ENCODE results near the gene CD177. TPM values are rescaled to one million over a fixed set of nuclear protein-coding genes. Genes with fewer than 3 reads are reported as not detected.

The CD177 gene
- total and polyA plus RNA-seq, 7 donors: 0.14 to 91.8 (median 58.4) TPM; not detected in 3

DNA sequence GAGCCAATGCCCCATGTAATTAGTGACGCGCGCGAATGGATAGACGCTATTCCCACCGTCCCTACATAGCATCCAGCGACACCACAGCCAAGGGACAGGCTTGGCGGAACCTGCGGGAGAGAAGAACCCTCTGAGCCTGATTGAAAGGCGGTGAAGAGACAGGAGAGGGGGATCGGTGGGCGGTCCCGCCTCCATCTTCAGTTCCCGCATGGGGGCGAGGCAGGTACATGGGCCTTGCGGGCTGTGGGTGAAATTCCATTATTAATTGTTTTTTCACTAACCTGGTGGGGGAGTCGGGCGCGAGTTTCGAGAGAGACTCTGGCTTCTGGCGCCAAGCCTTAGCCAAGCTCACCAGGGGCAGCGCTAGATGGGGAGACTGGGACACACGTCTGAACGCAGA is 52.8 kb downstream of the CD177 start:
- intact Hi-C loops (cut with DNase I): no loop called here
- TF ChIP-seq POLR2AphosphoS5 (IDR thresholded peaks at IDR 0.05) (no peak), POLR2A (IDR thresholded peaks at IDR 0.05) (no peak), EP300 (IDR thresholded peaks at IDR 0.05) (no peak)
- TF ChIP-seq, protein P1, sequence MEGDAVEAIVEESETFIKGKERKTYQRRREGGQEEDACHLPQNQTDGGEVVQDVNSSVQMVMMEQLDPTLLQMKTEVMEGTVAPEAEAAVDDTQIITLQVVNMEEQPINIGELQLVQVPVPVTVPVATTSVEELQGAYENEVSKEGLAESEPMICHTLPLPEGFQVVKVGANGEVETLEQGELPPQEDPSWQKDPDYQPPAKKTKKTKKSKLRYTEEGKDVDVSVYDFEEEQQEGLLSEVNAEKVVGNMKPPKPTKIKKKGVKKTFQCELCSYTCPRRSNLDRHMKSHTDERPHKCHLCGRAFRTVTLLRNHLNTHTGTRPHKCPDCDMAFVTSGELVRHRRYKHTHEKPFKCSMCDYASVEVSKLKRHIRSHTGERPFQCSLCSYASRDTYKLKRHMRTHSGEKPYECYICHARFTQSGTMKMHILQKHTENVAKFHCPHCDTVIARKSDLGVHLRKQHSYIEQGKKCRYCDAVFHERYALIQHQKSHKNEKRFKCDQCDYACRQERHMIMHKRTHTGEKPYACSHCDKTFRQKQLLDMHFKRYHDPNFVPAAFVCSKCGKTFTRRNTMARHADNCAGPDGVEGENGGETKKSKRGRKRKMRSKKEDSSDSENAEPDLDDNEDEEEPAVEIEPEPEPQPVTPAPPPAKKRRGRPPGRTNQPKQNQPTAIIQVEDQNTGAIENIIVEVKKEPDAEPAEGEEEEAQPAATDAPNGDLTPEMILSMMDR (IDR thresholded peaks at IDR 0.05): no peak
- 62 to 93% methylated on average over 24 of the region's 24 CpGs for WGBS, 2 donors
- no peak for DNase-seq
- no peaks in the 10 kb centered on the region for H3K9me3 ChIP-seq
- no peak overlapping the region for H3K27ac ChIP-seq
- H3K4me3 ChIP-seq: no peak overlapping the region
- H3K36me3 ChIP-seq: no peaks in the 10 kb centered on the region
- no peaks in the 10 kb centered on the region for H3K27me3 ChIP-seq
- H3K4me1 ChIP-seq: no peaks in the 10 kb centered on the region

DNA sequence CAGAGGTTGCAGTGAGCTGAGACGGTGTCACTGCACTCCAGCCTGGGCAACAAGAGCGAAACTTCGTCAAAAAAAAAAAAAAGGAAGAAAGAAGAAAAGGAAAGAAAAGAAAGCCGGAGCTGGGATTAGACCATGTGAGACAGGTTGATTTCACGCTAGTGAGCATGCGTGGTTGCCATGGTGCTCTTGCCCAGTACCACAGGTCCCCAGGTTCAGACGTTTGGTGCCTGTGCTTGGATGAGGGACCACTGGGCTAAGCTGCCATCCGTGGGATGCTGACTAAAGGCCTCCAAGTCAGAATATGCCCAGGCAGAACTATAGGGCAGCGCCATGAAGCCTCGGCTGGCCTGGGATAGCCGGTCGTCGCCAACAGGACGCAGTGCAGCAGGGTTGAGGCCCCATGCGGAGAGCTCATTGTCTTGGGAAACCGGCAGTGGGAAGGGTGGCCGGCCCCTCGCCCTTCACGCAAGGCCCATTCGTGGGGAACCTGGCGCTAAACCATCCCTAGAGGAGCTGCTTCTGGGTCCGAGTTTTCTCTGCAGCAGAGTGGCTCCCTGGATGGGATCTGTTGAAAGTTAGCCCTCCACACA is 54.0 kb downstream of the CD177 start:
- 86 to 95% methylated on average over 22 of the region's 22 CpGs for WGBS, 2 donors
- TF ChIP-seq EP300 (IDR thresholded peaks at IDR 0.05) (no peak), POLR2A (IDR thresholded peaks at IDR 0.05) (no peak), POLR2AphosphoS5 (IDR thresholded peaks at IDR 0.05) (no peak)
- TF ChIP-seq, protein P1 (IDR thresholded peaks at IDR 0.05): no peak
- DNase-seq: no peak
- H3K9me3 ChIP-seq: no peaks in the 10 kb centered on the region
- H3K27ac ChIP-seq: no peak overlapping the region
- H3K36me3 ChIP-seq: no peaks in the 10 kb centered on the region
- H3K27me3 ChIP-seq: no peaks in the 10 kb centered on the region
- intact Hi-C loops (cut with DNase I): no loop called here
- H3K4me1 ChIP-seq: no peaks in the 10 kb centered on the region
- no peak overlapping the region for H3K4me3 ChIP-seq

DNA sequence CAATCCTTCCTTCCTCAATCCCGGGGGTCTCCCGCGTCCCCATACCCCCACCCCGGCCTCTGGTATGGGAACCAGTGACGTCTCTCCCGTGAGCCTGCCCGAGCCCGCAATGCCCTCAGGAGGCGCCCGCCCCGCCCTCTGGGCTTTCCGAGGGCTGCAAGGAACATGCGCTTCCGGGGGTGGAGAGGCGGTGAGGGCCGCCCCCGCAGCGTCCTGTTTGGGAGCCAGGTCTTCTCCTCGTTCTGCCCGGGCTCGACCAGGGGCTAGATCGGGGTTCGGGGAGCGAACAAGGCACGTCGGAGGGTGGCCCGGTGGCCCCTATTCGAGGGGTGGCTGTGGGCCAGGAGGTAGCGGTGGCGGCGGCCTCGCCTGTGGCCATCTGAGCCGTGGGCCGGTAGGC is 54.6 kb downstream of the CD177 start:
- no peaks in the 10 kb centered on the region for H3K9me3 ChIP-seq
- no peaks in the 10 kb centered on the region for H3K4me1 ChIP-seq
- no peak overlapping the region for H3K4me3 ChIP-seq
- no peaks in the 10 kb centered on the region for H3K27me3 ChIP-seq
- intact Hi-C loops (cut with DNase I): no loop called here
- TF ChIP-seq, protein P1 (IDR thresholded peaks at IDR 0.05): no peak
- TF ChIP-seq POLR2AphosphoS5 (IDR thresholded peaks at IDR 0.05): no peak
- TF ChIP-seq POLR2A (IDR thresholded peaks at IDR 0.05): no peak
- TF ChIP-seq EP300 (IDR thresholded peaks at IDR 0.05): no peak
- no peak for DNase-seq
- H3K27ac ChIP-seq: no peak overlapping the region
- no peaks in the 10 kb centered on the region for H3K36me3 ChIP-seq
- WGBS, 2 donors: 87 to 92% methylated on average over 34 of the region's 34 CpGs

DNA sequence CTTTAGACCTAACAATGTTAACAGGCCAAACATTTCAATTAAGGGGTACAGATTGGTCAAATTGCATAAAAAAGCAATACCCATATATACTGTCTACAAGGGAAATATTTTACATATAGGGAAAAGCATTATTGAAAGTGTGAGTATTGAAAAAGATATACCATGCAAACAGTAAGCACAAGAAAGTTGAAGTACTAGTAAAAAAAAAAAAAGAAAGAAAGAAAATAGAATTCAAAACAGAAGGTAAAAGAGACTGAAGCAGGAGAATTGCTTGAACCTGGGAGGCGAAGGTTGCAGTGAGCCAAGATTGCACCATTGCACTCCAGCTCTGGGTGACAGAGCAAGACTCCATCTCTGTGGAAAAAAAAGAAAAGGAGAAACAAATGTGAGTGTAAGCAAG is 55.9 kb downstream of the CD177 start:
- Histone ChIP-seq H3K9me3 (no peaks in the 10 kb centered on the region), H3K36me3 (no peaks in the 10 kb centered on the region), H3K27ac (no peak overlapping the region), H3K27me3 (no peaks in the 10 kb centered on the region), H3K4me1 (no peaks in the 10 kb centered on the region), H3K4me3 (no peak overlapping the region)
- intact Hi-C loops (cut with DNase I): no loop called here
- DNase-seq: no peak
- no peak for TF ChIP-seq POLR2AphosphoS5 (IDR thresholded peaks at IDR 0.05)
- TF ChIP-seq EP300 (IDR thresholded peaks at IDR 0.05): no peak
- TF ChIP-seq, protein P1 (IDR thresholded peaks at IDR 0.05): no peak
- no peak for TF ChIP-seq POLR2A (IDR thresholded peaks at IDR 0.05)
- WGBS, 2 donors: 88 to 99% methylated on average over 1 of the region's 1 CpG

DNA sequence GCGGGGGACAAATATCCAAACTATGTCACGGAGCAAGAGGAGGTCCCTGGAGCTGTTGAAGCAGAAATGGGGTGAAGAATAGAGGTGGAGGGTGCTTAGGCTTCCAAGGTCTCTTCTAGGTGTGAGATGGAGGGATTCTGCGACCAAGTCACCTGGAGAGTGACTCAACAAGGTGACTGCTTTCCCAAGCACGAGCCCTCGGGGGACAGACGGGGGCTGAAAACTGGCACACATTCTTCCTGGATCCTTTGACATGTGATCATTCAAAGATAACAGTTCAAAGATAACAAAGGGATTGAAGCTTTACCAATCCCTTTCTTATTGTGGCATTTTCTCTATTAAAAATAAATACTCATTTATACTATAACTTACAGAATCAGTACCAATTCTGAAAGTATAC is 59.0 kb downstream of the CD177 start:
- no peak overlapping the region for H3K27ac ChIP-seq
- WGBS, 2 donors: 87 to 89% methylated on average over 6 of the region's 6 CpGs
- intact Hi-C loops (cut with DNase I): no loop called here
- H3K36me3 ChIP-seq: no peaks in the 10 kb centered on the region
- no peaks in the 10 kb centered on the region for H3K4me1 ChIP-seq
- TF ChIP-seq EP300 (IDR thresholded peaks at IDR 0.05): no peak
- TF ChIP-seq, protein P1 (IDR thresholded peaks at IDR 0.05): no peak
- TF ChIP-seq POLR2AphosphoS5 (IDR thresholded peaks at IDR 0.05): no peak
- TF ChIP-seq POLR2A (IDR thresholded peaks at IDR 0.05): no peak
- H3K9me3 ChIP-seq: no peaks in the 10 kb centered on the region
- H3K27me3 ChIP-seq: no peaks in the 10 kb centered on the region
- DNase-seq: no peak
- no peak overlapping the region for H3K4me3 ChIP-seq
